Suprapubic skin (tissue), 4 donors: ENCODE results near the gene DFFB. TPM values are rescaled to one million over a fixed set of nuclear protein-coding genes. Genes with fewer than 3 reads are reported as not detected.

ENCODE experiments used
- DNase-seq, 2 donors: peaks; one replicate each; pipeline ENCODE4 v3.0.0-alpha.2; 2019; ENCODE audit warnings: low spot score in 2 of 2
- H3K27ac ChIP-seq: fragments of 200-600 bp; sonication (generic); one replicate; pipeline ENCODE4 v1.5.1; 2019
- H3K27me3 ChIP-seq: fragments of 200-600 bp; sonication (generic); one replicate; pipeline ENCODE4 v1.5.1; 2019
- H3K36me3 ChIP-seq: fragments of 200-600 bp; sonication (generic); one replicate; pipeline ENCODE4 v1.5.1; 2019
- H3K4me1 ChIP-seq: fragments of 200-600 bp; sonication (generic); one replicate; pipeline ENCODE4 v1.5.1; 2019
- H3K4me3 ChIP-seq: fragments of 200-600 bp; sonication (generic); one replicate; pipeline ENCODE4 v1.5.1; 2019; ENCODE audit warnings: mild to moderate bottlenecking
- H3K9me3 ChIP-seq: fragments of 200-600 bp; sonication (generic); one replicate; pipeline ENCODE4 v1.5.1; 2019
- CTCF ChIP-seq, 2 donors: fragments of 200-600 bp in 1 of 2; fragments of 450-650 bp in 1 of 2; sonication (generic) in 1 of 2; IDR thresholded peaks; one replicate each; pipeline ENCODE4 v1.5.1; 2016 to 2019; ENCODE audit warnings: antibody characterized with exemption in 2 of 2, mild to moderate bottlenecking in 1 of 2, moderate library complexity in 1 of 2
- EP300 ChIP-seq: sonication (generic); formaldehyde crosslinking; IDR thresholded peaks from one replicate; pipeline ENCODE4 v1.6.1; 2017; ENCODE audit warnings: antibody characterized with exemption
- POLR2A ChIP-seq, 2 donors: fragments of 450-650 bp; IDR thresholded peaks; one replicate each; pipeline ENCODE4 v1.6.1; 2017; ENCODE audit warnings: antibody characterized with exemption in 2 of 2, mild to moderate bottlenecking in 2 of 2, moderate library complexity in 2 of 2
- POLR2AphosphoS5 ChIP-seq, 3 donors: sonication (generic); formaldehyde crosslinking; IDR thresholded peaks; one replicate each; pipeline ENCODE4 v1.6.1; 2017; ENCODE audit warnings: antibody characterized with exemption in 3 of 3
- WGBS: methylation state at CpG from one replicate; pipeline ENCODE4 v1.1.5; 2018; 5-methylcytosine and 5-hydroxymethylcytosine counted together
- total RNA-seq, 4 donors: library from RNA; depleted of rRNA; stranded (reverse); fragments of >200 nt; gene quantifications; one replicate each; pipeline ENCODE4 v1.1.0, GENCODE V29; 2016

DFFB gene
- total RNA-seq, 4 donors from 2014 or later, result 2.7 to 6.8 (median 4.2) TPM

GRCh38 chr1:3821908-3822307 lies 35.4 kb upstream of the DFFB start:
- H3K4me3 ChIP-seq, result no peak overlapping the region
- H3K27ac ChIP-seq, result no peak overlapping the region
- no peak for TF ChIP-seq CTCF (IDR thresholded peaks at IDR 0.05)
- TF ChIP-seq EP300, result no peak
- TF ChIP-seq POLR2AphosphoS5 (IDR thresholded peaks at IDR 0.05), result no peak
- TF ChIP-seq POLR2A (IDR thresholded peaks at IDR 0.05), result no peak
- H3K36me3 ChIP-seq, result peaks cover 84% of the 10 kb centered on the region
- 87% methylated on average over 15 of the region's 15 CpGs for WGBS
- no peaks in the 10 kb centered on the region for H3K27me3 ChIP-seq
- H3K9me3 ChIP-seq, result no peaks in the 10 kb centered on the region
- peak in 1 of 2 donors; percentile 32 for DNase-seq
- no peaks in the 10 kb centered on the region for H3K4me1 ChIP-seq

GRCh38 chr1:3822421-3822820 lies 34.9 kb upstream of the DFFB start:
- peaks cover 88% of the 10 kb centered on the region for H3K36me3 ChIP-seq
- WGBS, result 82% methylated on average over 9 of the region's 16 CpGs
- H3K27ac ChIP-seq, result no peak overlapping the region
- H3K4me1 ChIP-seq, result no peaks in the 10 kb centered on the region
- H3K9me3 ChIP-seq, result no peaks in the 10 kb centered on the region
- no peaks in the 10 kb centered on the region for H3K27me3 ChIP-seq
- H3K4me3 ChIP-seq, result no peak overlapping the region
- no peak for TF ChIP-seq CTCF (IDR thresholded peaks at IDR 0.05)
- TF ChIP-seq EP300, result no peak
- TF ChIP-seq POLR2A (IDR thresholded peaks at IDR 0.05), result no peak
- no peak for TF ChIP-seq POLR2AphosphoS5 (IDR thresholded peaks at IDR 0.05)
- DNase-seq, result peak in 1 of 2 donors; percentile 34

- peak in 1 of 2 donors; percentile 32 for DNase-seq
- WGBS, result 80% methylated on average over 8 of the region's 8 CpGs
- no peak overlapping the region for H3K4me3 ChIP-seq
- H3K4me1 ChIP-seq, result no peaks in the 10 kb centered on the region
- no peaks in the 10 kb centered on the region for H3K27me3 ChIP-seq
- H3K9me3 ChIP-seq, result no peaks in the 10 kb centered on the region
- peaks cover 98% of the 10 kb centered on the region for H3K36me3 ChIP-seq
- no peak overlapping the region for H3K27ac ChIP-seq
- TF ChIP-seq EP300, result no peak
- no peak for TF ChIP-seq CTCF (IDR thresholded peaks at IDR 0.05)
- TF ChIP-seq POLR2AphosphoS5 (IDR thresholded peaks at IDR 0.05), result no peak
- TF ChIP-seq POLR2A (IDR thresholded peaks at IDR 0.05), result no peak
Observed at GRCh38 chr1:3824650-3825049, 32.6 kb upstream of the DFFB start.

GRCh38 chr1:3825356-3825755 lies 31.9 kb upstream of the DFFB start:
- no peak overlapping the region for H3K4me3 ChIP-seq
- whole genome bisulfite sequencing, result 78% methylated on average over 14 of the region's 15 CpGs

GRCh38 chr1:3827813-3828307 lies 29.4 kb upstream of the DFFB start:
- Histone ChIP-seq H3K27ac (no peak overlapping the region), H3K27me3 (no peaks in the 10 kb centered on the region), H3K4me3 (no peak overlapping the region), H3K9me3 (no peaks in the 10 kb centered on the region), H3K36me3 (peaks cover 98% of the 10 kb centered on the region), H3K4me1 (no peaks in the 10 kb centered on the region)
- peak in 1 of 2 donors; percentile 48 for DNase-seq
- TF ChIP-seq POLR2A (IDR thresholded peaks at IDR 0.05) (no peak), POLR2AphosphoS5 (IDR thresholded peaks at IDR 0.05) (no peak), CTCF (IDR thresholded peaks at IDR 0.05) (no peak), EP300 (no peak)
- 82% methylated on average over 10 of the region's 14 CpGs for WGBS

More at GRCh38 chr1:3825356-3825755, 31.9 kb upstream of the DFFB start:
- peak; percentile 21 to 31 for DNase-seq
- no peak for TF ChIP-seq EP300
- no peak for TF ChIP-seq CTCF (IDR thresholded peaks at IDR 0.05)
- no peak for TF ChIP-seq POLR2A (IDR thresholded peaks at IDR 0.05)
- no peak for TF ChIP-seq POLR2AphosphoS5 (IDR thresholded peaks at IDR 0.05)
- H3K27ac ChIP-seq, result no peak overlapping the region
- H3K4me1 ChIP-seq, result no peaks in the 10 kb centered on the region
- H3K36me3 ChIP-seq, result peaks cover 98% of the 10 kb centered on the region
- no peaks in the 10 kb centered on the region for H3K9me3 ChIP-seq
- H3K27me3 ChIP-seq, result no peaks in the 10 kb centered on the region
